ENCODE data around the gene NYAP1. TPM values are rescaled to one million over a fixed set of nuclear protein-coding genes. Genes with fewer than 3 reads are reported as not detected.
A peak's percentile ranks its signal among the peaks of the same experiment; 100 is the strongest.
"Not testable (repeated sequence)": the region's sequence is repeated elsewhere in the genome, so short reads cannot be mapped to it uniquely, and the experiment has no call there.

NYAP1 gene
- total RNA-seq, 1 experiment from 2014 or later = 0.38 TPM

GRCh38 chr7:100491192-100491578 is 7.5 kb downstream of the NYAP1 start:
- no TSS peak for BruUV-seq (replicated peaks)
- H3K36me3 Mint-ChIP-seq (ENCODE audit: insufficient read depth, unreplicated experiment) = peaks cover 5% of the 10 kb centered on the region
- TF ChIP-seq, protein P1, sequence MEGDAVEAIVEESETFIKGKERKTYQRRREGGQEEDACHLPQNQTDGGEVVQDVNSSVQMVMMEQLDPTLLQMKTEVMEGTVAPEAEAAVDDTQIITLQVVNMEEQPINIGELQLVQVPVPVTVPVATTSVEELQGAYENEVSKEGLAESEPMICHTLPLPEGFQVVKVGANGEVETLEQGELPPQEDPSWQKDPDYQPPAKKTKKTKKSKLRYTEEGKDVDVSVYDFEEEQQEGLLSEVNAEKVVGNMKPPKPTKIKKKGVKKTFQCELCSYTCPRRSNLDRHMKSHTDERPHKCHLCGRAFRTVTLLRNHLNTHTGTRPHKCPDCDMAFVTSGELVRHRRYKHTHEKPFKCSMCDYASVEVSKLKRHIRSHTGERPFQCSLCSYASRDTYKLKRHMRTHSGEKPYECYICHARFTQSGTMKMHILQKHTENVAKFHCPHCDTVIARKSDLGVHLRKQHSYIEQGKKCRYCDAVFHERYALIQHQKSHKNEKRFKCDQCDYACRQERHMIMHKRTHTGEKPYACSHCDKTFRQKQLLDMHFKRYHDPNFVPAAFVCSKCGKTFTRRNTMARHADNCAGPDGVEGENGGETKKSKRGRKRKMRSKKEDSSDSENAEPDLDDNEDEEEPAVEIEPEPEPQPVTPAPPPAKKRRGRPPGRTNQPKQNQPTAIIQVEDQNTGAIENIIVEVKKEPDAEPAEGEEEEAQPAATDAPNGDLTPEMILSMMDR (IDR thresholded peaks at IDR 0.05; ENCODE audit: unreplicated experiment) = no peak
- CTCF ChIA-PET = no interaction called here
- intact Hi-C loops (cut with micrococcal nuclease; ENCODE audit: unreplicated experiment) = no loop called here
- no peaks in the 10 kb centered on the region for H3K4me1 Mint-ChIP-seq (ENCODE audit: low read depth, unreplicated experiment)
- DNase-seq = no peak
- H3K4me3 Mint-ChIP-seq (ENCODE audit: low read depth, unreplicated experiment) = no peak overlapping the region
- no peak overlapping the region for H3K27ac Mint-ChIP-seq (ENCODE audit: unreplicated experiment)
- H3K27me3 Mint-ChIP-seq (ENCODE audit: unreplicated experiment) = peaks cover 26% of the 10 kb centered on the region
- no peaks in the 10 kb centered on the region for H3K9me3 Mint-ChIP-seq (ENCODE audit: low read depth, unreplicated experiment)

DNA sequence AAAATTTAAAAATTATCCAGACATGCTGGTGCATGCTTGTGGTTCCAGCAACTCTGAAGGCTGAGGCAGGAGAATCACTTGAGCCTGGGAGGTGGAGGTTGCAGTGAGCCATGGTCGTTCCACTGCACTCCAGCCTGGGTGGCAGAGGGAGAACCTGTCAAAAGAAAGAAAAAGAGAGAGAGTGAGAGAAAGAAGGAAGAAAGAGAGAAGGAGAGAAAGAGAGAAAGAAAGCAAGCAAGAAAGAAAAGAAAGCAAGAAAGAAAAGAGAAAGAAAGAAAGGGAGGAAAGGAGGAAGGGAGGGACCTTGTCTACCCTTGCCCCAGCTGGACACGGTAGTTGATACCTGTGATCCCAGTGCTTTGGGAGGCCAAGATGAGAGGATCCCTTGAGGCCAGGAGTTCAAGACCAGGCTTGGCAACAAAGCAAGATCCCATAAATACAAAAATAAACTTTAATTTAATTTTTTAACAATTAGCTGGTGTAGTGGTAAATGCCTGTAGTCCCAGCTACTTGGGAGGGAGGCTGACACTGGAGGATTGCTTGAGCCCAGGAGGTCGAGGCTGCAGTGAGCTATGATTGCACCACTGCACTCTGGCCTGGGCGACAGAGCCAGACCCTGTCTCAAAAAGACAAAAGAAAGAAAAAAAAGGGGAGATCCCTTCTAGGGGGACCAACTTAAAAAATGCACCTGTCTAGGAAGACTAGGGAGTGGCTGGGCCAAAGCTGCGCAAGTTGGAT is 9.2 kb downstream of the NYAP1 start:
- no TSS peak for BruUV-seq (replicated peaks)
- TF ChIP-seq, protein P1 (IDR thresholded peaks at IDR 0.05; ENCODE audit: unreplicated experiment) = no peak
- Mint-ChIP-seq H3K27ac (ENCODE audit: unreplicated experiment) (no peak overlapping the region), H3K36me3 (ENCODE audit: insufficient read depth, unreplicated experiment) (peaks cover 5% of the 10 kb centered on the region), H3K4me1 (ENCODE audit: low read depth, unreplicated experiment) (no peaks in the 10 kb centered on the region), H3K27me3 (ENCODE audit: unreplicated experiment) (peaks cover 30% of the 10 kb centered on the region), H3K4me3 (ENCODE audit: low read depth, unreplicated experiment) (peak overlapping the region; percentile 22), H3K9me3 (ENCODE audit: low read depth, unreplicated experiment) (no peaks in the 10 kb centered on the region)
- CTCF ChIA-PET = no interaction called here
- no peak for DNase-seq
- intact Hi-C loops (cut with micrococcal nuclease; ENCODE audit: unreplicated experiment) = no loop called here

GRCh38 chr7:100493476-100494264 is 9.9 kb downstream of the NYAP1 start:
- Mint-ChIP-seq H3K36me3 (ENCODE audit: insufficient read depth, unreplicated experiment) (peaks cover 5% of the 10 kb centered on the region), H3K27ac (ENCODE audit: unreplicated experiment) (no peak overlapping the region), H3K4me1 (ENCODE audit: low read depth, unreplicated experiment) (no peaks in the 10 kb centered on the region), H3K27me3 (ENCODE audit: unreplicated experiment) (peaks cover 30% of the 10 kb centered on the region), H3K9me3 (ENCODE audit: low read depth, unreplicated experiment) (no peaks in the 10 kb centered on the region), H3K4me3 (ENCODE audit: low read depth, unreplicated experiment) (peak overlapping the region; percentile 22)
- CTCF ChIA-PET = interaction anchor here (0.5 kb wide), 1 partner anchor 35 kb away, joined by 8 read pairs; no protein-coding TSS in a partner anchor
- TF ChIP-seq, protein P1 (IDR thresholded peaks at IDR 0.05; ENCODE audit: unreplicated experiment) = no peak
- intact Hi-C loops (cut with micrococcal nuclease; ENCODE audit: unreplicated experiment) = no loop called here
- peak; percentile 34 for DNase-seq
- BruUV-seq (replicated peaks) = no TSS peak

- no peak for DNase-seq
- Mint-ChIP-seq H3K9me3 (ENCODE audit: low read depth, unreplicated experiment) (no peaks in the 10 kb centered on the region), H3K27me3 (ENCODE audit: unreplicated experiment) (peaks cover 30% of the 10 kb centered on the region), H3K36me3 (ENCODE audit: insufficient read depth, unreplicated experiment) (no peaks in the 10 kb centered on the region), H3K4me3 (ENCODE audit: low read depth, unreplicated experiment) (no peak overlapping the region), H3K4me1 (ENCODE audit: low read depth, unreplicated experiment) (no peaks in the 10 kb centered on the region), H3K27ac (ENCODE audit: unreplicated experiment) (no peak overlapping the region)
- TF ChIP-seq, protein P1 (IDR thresholded peaks at IDR 0.05; ENCODE audit: unreplicated experiment) = no peak
- CTCF ChIA-PET = interaction anchor here (0.6 kb wide), 1 partner anchor 63 kb away, joined by 4 read pairs; no protein-coding TSS in a partner anchor
- intact Hi-C loops (cut with micrococcal nuclease; ENCODE audit: unreplicated experiment) = no loop called here
- no TSS peak for BruUV-seq (replicated peaks)
Measured at GRCh38 chr7:100496509-100496908, 12.8 kb downstream of the NYAP1 start.

DNA sequence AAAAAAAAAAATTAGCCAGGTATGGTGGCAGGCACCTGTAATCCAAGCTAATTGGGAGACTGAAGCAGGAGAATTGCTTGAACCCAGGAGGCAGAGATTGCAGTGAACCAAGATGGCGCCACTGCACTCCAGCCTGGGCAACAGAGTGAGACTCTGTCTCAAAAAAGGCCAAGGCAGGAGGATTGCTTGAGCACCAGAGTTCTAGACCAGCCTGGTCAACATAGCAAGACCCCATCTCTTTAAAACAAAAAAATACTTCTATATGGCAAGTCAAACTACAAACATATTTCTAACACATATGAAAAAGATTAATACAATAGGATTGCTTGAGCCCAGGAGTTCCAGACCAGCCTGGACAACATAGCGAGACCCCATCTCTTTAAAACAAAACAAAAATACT is 17.0 kb downstream of the NYAP1 start:
- H3K27ac Mint-ChIP-seq (ENCODE audit: unreplicated experiment); H3K9me3 Mint-ChIP-seq (ENCODE audit: low read depth, unreplicated experiment); DNase-seq; H3K4me3 Mint-ChIP-seq (ENCODE audit: low read depth, unreplicated experiment); BruUV-seq (replicated peaks); intact Hi-C loops (cut with micrococcal nuclease; ENCODE audit: unreplicated experiment); H3K27me3 Mint-ChIP-seq (ENCODE audit: unreplicated experiment); H3K4me1 Mint-ChIP-seq (ENCODE audit: low read depth, unreplicated experiment); CTCF ChIA-PET; H3K36me3 Mint-ChIP-seq (ENCODE audit: insufficient read depth, unreplicated experiment): not testable (repeated sequence)

DNA sequence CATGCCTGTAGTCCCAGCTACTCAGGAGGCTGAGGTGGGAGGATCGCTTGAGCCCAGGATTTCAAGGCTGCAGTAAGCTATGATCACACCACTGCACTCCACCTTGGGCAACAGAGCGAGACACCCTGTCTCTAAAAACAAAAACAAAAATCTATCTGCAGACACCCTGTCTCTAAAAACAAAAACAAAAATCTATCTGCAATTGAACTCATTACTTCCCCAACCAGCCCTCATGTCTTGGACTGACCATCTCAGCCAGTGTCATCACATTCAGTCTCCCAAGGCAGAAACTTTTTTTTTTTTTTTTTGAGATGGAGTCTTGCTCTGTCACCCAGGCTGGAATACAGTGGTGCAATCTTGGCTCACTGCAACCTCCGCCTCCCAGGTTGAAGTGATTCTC is 20.3 kb downstream of the NYAP1 start:
- H3K27ac Mint-ChIP-seq (ENCODE audit: unreplicated experiment); H3K36me3 Mint-ChIP-seq (ENCODE audit: insufficient read depth, unreplicated experiment); H3K27me3 Mint-ChIP-seq (ENCODE audit: unreplicated experiment); H3K4me3 Mint-ChIP-seq (ENCODE audit: low read depth, unreplicated experiment); DNase-seq; H3K4me1 Mint-ChIP-seq (ENCODE audit: low read depth, unreplicated experiment); H3K9me3 Mint-ChIP-seq (ENCODE audit: low read depth, unreplicated experiment); intact Hi-C loops (cut with micrococcal nuclease; ENCODE audit: unreplicated experiment); BruUV-seq (replicated peaks): not testable (repeated sequence)
- CTCF ChIA-PET = interaction anchor here (0.6 to 0.7 kb wide), 2 partner anchors 38 to 329 kb away, joined by 3 to 5 read pairs; no protein-coding TSS in a partner anchor
